HEK293T (cell line): Measurements from ENCODE around the gene TMSB15B.

Source experiments
- ARNT ChIP-seq: fragments of 450-650 bp; IDR thresholded peaks from 2 replicates; pipeline ENCODE4 v1.6.1; 2017; ENCODE audit warnings: mild to moderate bottlenecking
- CTBP1 ChIP-seq: fragments of 450-650 bp; IDR thresholded peaks from 2 replicates; pipeline ENCODE4 v1.6.1; 2016; ENCODE audit warnings: borderline replicate concordance
- ELF4 ChIP-seq: fragments of 450-650 bp; IDR thresholded peaks from 2 replicates; pipeline ENCODE4 v1.6.1; 2017; ENCODE audit warnings: antibody characterized with exemption
- FOXA1 ChIP-seq: fragments of 450-650 bp; IDR thresholded peaks from 2 replicates; pipeline ENCODE4 v1.6.1; 2016; ENCODE audit warnings: mild to moderate bottlenecking
- SP1 ChIP-seq: fragments of 450-650 bp; IDR thresholded peaks from 2 replicates; pipeline ENCODE4 v1.6.1; 2017
- TARDBP ChIP-seq: fragments of 450-650 bp; IDR thresholded peaks from 2 replicates; pipeline ENCODE4 v1.6.1; 2016
- ZNF384 ChIP-seq: fragments of 450-650 bp; IDR thresholded peaks from 2 replicates; pipeline ENCODE4 v1.6.1; 2016
- TF ChIP-seq, protein P1 (sequence below): fragments of 450-650 bp; IDR thresholded peaks from 2 replicates; pipeline ENCODE4 v1.6.1; 2016

DNA sequence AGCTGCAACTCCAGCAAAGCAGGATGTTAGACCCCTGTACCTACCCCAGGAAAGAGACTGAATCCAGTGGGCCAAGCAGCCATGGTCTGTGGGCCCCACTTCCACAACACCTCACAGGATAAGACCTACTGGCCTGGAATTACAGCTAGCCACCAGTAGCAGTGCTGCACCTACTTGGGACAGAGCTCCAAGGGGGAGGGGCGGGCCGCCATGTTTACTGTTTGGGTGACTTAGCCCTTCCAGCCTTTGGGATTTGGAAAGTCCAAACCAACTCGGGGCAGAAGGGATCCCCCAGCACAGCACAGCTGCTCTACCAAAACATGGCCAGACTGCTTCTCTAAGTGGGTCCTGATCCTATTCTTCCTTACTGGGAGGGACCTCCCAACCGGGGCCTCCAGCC lies 9.1 kb upstream of the TMSB15B start:
- TF ChIP-seq ARNT (no peak), SP1 (no peak), ELF4 (no peak), ZNF384 (no peak), TARDBP (no peak), CTBP1 (no peak), FOXA1 (no peak)
- TF ChIP-seq, protein P1, sequence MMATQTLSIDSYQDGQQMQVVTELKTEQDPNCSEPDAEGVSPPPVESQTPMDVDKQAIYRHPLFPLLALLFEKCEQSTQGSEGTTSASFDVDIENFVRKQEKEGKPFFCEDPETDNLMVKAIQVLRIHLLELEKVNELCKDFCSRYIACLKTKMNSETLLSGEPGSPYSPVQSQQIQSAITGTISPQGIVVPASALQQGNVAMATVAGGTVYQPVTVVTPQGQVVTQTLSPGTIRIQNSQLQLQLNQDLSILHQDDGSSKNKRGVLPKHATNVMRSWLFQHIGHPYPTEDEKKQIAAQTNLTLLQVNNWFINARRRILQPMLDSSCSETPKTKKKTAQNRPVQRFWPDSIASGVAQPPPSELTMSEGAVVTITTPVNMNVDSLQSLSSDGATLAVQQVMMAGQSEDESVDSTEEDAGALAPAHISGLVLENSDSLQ = no peak
